ENCODE data around the gene APEH. TPM values are rescaled to one million over a fixed set of nuclear protein-coding genes. Genes with fewer than 3 reads are reported as not detected.

The APEH gene
- total RNA-seq, 1 donor from 2014 or later, result 53.3 TPM

DNA sequence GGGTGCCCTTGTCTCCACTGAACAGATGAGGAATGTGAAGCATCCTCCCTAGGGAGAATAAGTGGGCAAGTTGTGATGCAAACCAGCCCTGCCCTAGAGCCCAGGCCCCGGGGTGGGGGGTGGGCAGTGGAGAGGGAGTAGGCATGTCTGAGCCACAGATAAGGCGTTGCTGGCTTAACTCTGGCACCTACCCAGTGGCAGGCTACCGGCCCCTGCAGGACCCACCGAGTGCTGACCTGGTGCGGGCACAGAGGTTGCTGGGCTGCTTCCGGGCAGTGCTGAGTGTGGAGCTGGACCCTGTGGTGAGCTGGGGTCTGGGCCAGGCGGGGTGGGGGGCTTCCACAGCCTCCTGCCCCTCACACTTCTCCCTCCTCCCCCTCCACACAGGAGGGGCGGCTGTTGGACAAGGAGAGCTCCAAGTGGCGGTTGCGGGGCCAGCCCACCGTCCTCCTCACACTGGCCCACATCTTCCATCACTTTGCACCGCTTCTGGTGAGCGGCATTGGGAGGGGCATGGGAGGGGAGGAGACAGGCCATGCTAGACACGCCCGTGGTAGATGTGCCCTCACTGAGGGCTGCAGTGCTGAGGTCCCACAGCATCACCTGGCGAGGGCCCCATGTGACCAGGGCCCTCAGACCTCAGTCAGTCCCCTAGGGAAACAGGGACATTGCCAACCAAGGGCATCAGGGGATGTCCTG is 25.3 kb downstream of the APEH start:
- no peaks in the 10 kb centered on the region for H3K27me3 ChIP-seq
- no peak for DNase-seq (ENCODE audit: extremely low spot score in 2 of 2)
- no peaks in the 10 kb centered on the region for H3K4me1 ChIP-seq
- intact Hi-C loops (cut with DNase I), result no loop called here
- no peak overlapping the region for H3K4me3 ChIP-seq
- TF ChIP-seq POLR2A (IDR thresholded peaks at IDR 0.05) (no peak), POLR2AphosphoS5 (IDR thresholded peaks at IDR 0.05; ENCODE audit: insufficient read depth in 1 of 2, low read depth in 1 of 2) (no peak)
- TF ChIP-seq, protein P1, sequence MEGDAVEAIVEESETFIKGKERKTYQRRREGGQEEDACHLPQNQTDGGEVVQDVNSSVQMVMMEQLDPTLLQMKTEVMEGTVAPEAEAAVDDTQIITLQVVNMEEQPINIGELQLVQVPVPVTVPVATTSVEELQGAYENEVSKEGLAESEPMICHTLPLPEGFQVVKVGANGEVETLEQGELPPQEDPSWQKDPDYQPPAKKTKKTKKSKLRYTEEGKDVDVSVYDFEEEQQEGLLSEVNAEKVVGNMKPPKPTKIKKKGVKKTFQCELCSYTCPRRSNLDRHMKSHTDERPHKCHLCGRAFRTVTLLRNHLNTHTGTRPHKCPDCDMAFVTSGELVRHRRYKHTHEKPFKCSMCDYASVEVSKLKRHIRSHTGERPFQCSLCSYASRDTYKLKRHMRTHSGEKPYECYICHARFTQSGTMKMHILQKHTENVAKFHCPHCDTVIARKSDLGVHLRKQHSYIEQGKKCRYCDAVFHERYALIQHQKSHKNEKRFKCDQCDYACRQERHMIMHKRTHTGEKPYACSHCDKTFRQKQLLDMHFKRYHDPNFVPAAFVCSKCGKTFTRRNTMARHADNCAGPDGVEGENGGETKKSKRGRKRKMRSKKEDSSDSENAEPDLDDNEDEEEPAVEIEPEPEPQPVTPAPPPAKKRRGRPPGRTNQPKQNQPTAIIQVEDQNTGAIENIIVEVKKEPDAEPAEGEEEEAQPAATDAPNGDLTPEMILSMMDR (IDR thresholded peaks at IDR 0.05), result no peak
- H3K27ac ChIP-seq, result no peak overlapping the region
- no peaks in the 10 kb centered on the region for H3K9me3 ChIP-seq
- peaks cover 0 to 33% of the 10 kb centered on the region in 2 donors for H3K36me3 ChIP-seq

DNA sequence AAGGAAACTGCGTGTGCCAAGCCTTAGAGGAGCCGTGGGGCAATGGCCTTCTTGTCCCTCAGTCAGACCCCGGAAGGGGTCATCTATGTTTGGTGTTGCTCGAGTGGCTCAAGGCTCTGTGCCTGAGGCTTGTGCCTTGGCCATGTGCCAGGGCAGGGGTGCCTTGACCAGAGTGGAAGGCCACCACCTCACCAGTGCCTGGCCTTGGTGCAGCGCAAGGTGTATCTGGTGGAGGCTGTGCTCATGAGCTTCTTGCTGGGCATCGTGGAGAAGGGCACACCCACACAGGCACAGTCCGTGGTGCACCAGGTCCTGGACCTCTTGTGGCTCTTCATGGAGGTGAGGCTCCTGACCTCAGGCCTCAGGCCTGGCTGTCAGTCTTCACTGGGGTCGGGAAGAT is 25.9 kb downstream of the APEH start:
- TF ChIP-seq POLR2A (IDR thresholded peaks at IDR 0.05) (no peak), POLR2AphosphoS5 (IDR thresholded peaks at IDR 0.05; ENCODE audit: insufficient read depth in 1 of 2, low read depth in 1 of 2) (no peak)
- TF ChIP-seq, protein P1 (IDR thresholded peaks at IDR 0.05), result no peak
- no peaks in the 10 kb centered on the region for H3K4me1 ChIP-seq
- no peaks in the 10 kb centered on the region for H3K27me3 ChIP-seq
- no peak overlapping the region for H3K27ac ChIP-seq
- no peak for DNase-seq (ENCODE audit: extremely low spot score in 2 of 2)
- no peak overlapping the region for H3K4me3 ChIP-seq
- intact Hi-C loops (cut with DNase I), result no loop called here
- H3K9me3 ChIP-seq, result no peaks in the 10 kb centered on the region
- H3K36me3 ChIP-seq, result peaks cover 0 to 37% of the 10 kb centered on the region in 2 donors

DNA sequence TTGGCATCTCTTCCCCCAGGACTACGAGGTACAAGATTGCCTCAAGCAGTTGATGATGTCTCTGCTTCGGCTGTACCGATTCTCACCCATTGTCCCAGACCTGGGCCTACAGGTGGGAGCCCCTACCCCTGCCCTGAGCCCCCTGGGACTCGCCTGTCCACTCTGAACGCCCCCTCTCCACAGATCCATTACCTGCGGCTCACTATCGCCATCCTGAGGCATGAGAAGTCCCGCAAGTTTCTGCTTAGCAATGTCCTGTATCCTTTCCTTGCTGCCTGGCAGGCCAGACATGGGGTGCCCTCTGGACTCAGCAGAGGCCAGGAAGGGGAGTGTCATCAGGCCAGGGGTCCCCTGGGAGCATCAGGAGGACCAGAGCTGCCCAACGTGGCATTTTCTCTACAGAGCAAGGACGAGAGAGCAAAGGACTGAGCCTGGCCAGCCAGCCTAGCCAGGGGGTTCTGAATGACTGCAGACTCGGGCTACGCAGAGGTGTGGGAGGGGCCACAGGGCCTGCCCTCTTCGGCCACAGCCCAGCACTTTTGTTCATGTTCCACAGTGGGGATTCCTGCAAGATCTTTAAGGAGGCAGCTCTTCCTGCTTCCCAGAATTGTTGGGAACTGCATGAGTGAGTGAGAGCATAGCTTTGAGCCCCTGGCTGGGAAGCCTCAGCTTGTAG is 26.4 kb downstream of the APEH start:
- Histone ChIP-seq H3K9me3 (no peaks in the 10 kb centered on the region), H3K4me3 (no peak overlapping the region), H3K36me3 (peaks cover 0 to 41% of the 10 kb centered on the region in 2 donors), H3K27ac (no peak overlapping the region), H3K27me3 (no peaks in the 10 kb centered on the region), H3K4me1 (no peaks in the 10 kb centered on the region)
- DNase-seq (ENCODE audit: extremely low spot score in 2 of 2), result no peak
- TF ChIP-seq POLR2AphosphoS5 (IDR thresholded peaks at IDR 0.05; ENCODE audit: insufficient read depth in 1 of 2, low read depth in 1 of 2) (no peak), POLR2A (IDR thresholded peaks at IDR 0.05) (no peak)
- TF ChIP-seq, protein P1 (IDR thresholded peaks at IDR 0.05), result no peak
- intact Hi-C loops (cut with DNase I), result no loop called here

DNA sequence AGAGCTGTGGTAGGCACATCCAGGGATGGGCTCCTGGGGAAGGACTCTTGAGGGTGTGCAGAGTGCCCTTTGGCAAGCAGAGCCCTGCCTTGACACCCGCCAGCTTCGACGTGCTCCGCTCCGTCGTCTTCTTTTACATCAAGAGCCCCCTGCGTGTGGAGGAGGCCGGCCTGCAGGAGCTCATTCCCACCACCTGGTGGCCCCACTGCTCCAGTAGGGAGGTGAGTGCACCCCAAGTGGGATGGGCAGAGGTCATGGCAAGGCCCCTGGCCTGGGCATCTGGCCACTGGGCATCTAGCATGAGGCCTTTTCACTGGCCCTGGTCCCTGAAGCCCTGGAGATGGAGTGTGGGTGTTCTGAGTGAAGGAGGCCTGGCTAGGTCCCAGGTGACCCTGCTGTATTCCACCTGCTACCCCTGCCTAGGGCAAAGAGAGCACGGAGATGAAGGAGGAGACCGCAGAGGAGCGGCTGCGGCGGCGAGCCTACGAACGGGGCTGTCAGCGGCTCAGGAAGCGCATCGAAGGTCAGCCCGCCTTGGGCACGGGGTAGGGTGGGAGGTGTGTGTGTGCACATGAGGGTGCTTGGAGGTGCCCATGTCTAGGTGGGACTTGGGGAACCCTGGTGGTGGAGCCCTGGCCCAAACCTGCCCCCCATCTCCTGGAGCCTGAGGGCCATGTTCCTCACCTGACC is 27.4 kb downstream of the APEH start:
- Histone ChIP-seq H3K27me3 (no peaks in the 10 kb centered on the region), H3K9me3 (no peaks in the 10 kb centered on the region), H3K4me1 (no peaks in the 10 kb centered on the region), H3K36me3 (peaks cover 0 to 49% of the 10 kb centered on the region in 2 donors), H3K4me3 (no peak overlapping the region), H3K27ac (no peak overlapping the region)
- DNase-seq (ENCODE audit: extremely low spot score in 2 of 2), result no peak
- intact Hi-C loops (cut with DNase I), result no loop called here
- TF ChIP-seq POLR2A (IDR thresholded peaks at IDR 0.05) (no peak), POLR2AphosphoS5 (IDR thresholded peaks at IDR 0.05; ENCODE audit: insufficient read depth in 1 of 2, low read depth in 1 of 2) (no peak)
- TF ChIP-seq, protein P1 (IDR thresholded peaks at IDR 0.05), result no peak
